ENCODE data around the gene KCNC1. TPM values are rescaled to one million over a fixed set of nuclear protein-coding genes. Genes with fewer than 3 reads are reported as not detected.

Gene KCNC1
- total and polyA plus RNA-seq, 2 of the 4 experiments (the other 2 are of a cell fraction) = 0.03 TPM; not detected in 1

DNA sequence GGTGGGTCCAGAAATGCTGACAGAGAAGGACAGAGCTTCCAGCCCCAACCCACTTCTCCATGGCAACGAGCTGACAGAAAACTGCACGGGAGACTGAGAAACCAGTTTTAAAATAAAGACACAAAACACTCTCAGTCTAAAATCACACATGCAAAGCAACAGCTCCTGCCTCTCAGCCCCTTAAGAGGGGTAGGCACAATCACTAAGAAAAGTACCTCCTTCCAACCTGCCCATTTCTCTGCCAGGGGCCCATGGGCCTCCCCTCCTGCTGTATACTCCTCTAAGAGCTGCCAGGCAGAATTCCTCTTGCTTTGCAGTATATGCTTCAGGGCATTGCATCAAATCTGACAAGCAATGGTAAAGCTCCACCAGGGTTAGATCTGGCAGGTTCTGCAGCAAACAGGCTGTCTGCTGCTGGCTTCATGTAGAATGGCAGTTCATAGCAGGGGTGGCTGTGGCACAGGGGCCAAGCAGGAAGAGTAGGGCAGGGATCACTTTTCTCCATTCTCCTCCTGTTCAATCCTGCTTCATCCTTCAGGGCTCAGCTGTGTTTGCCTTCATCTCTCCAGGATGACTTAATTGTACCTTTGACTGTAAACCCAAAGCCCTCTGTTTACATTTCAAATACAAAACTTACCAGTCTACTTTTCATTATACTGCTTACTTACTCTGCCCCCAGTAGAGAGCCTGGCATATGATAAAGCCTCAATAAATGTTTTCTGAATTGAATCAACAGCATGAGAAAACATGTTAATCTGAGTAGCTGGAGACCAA is 77.7 kb downstream of the KCNC1 start:
- Histone ChIP-seq H3K27me3 (ENCODE audit: control insufficient read depth, insufficient read depth, low read length) (no peaks in the 10 kb centered on the region), H3K14ac (replicated peaks; ENCODE audit: low read depth, low read length) (no peak overlapping the region), H3K27ac (ENCODE audit: insufficient read depth, low read length) (no peak overlapping the region), H2AK5ac (ENCODE audit: low read depth, low read length) (no peak overlapping the region), H2BK15ac (ENCODE audit: low read depth, low read length) (no peak overlapping the region), H4K91ac (ENCODE audit: insufficient read depth, low read depth, low read length) (no peak overlapping the region), H3K18ac (ENCODE audit: low read depth, low read length) (no peak overlapping the region), H3K4me3 (ENCODE audit: insufficient read depth, low read depth, low read length) (no peak overlapping the region), H3K9me3 (ENCODE audit: control insufficient read depth, insufficient read depth, low read length) (no peaks in the 10 kb centered on the region), H4K8ac (ENCODE audit: low read depth in 2 of 2, low read length in 2 of 2) (no peak overlapping the region), H3K4me1 (ENCODE audit: control insufficient read depth, insufficient read depth, low read length) (peaks cover 18% of the 10 kb centered on the region), H3K23ac (ENCODE audit: low read depth, low read length) (no peak overlapping the region), H3K9me1 (ENCODE audit: insufficient read depth, low read length) (peaks cover 6% of the 10 kb centered on the region; the same call in 1 of the 2 replicates), H2BK5ac (ENCODE audit: low read depth, low read length, poor library complexity, severe bottlenecking) (no peak overlapping the region), H3K4ac (ENCODE audit: low read depth, low read length) (no peak overlapping the region), H4K20me1 (ENCODE audit: insufficient read depth, low read length) (no peaks in the 10 kb centered on the region), H3K4me2 (ENCODE audit: low read depth, low read length) (no peak overlapping the region), H4K5ac (ENCODE audit: low read depth, low read length) (no peak overlapping the region), H2AK9ac (replicated peaks; ENCODE audit: low read depth, low read length, poor library complexity) (no peak overlapping the region), H2BK20ac (ENCODE audit: low read depth, low read length) (no peak overlapping the region), H3K56ac (ENCODE audit: extremely low read depth, insufficient read depth, low read length) (no peak overlapping the region), H2AFZ (replicated peaks; ENCODE audit: low read length, poor library complexity) (no peak overlapping the region), H3K9ac (ENCODE audit: low read depth, low read length) (no peak overlapping the region), H3K79me1 (ENCODE audit: low read depth in 1 of 2, low read length in 2 of 2) (no peaks in the 10 kb centered on the region), H2BK120ac (ENCODE audit: low read depth, low read length) (no peak overlapping the region), H3K36me3 (ENCODE audit: control insufficient read depth, insufficient read depth, low read length) (no peaks in the 10 kb centered on the region)
- no TSS peak for BruUV-seq (replicated peaks)
- DNase-seq (no peak), ATAC-seq (ENCODE audit: low read depth) (peak; percentile 40)
- dilution Hi-C loops (cut with HindIII; ENCODE audit: low sequenced_read_pairs, unreplicated experiment) (no loop called here), intact Hi-C loops (cut with micrococcal nuclease) (no loop called here), in situ Hi-C loops (cut with MboI; ENCODE audit: low sequenced_read_pairs) (no loop called here)
- ChIA-PET CTCF (interaction anchor here (2.3 kb wide), 1 partner anchor 161 kb away, joined by 5 read pairs; no protein-coding TSS in a partner anchor), POLR2A (ENCODE audit: unreplicated experiment) (no interaction called here)
- 50% methylated on average over 2 of the region's 2 CpGs; no CpG with 5 or more reads in 1 of the 2 experiments for WGBS, 2 experiments (ENCODE audit: extremely low coverage in 2 of 2, insufficient read length in 1 of 2)
- no peak for TF ChIP-seq MAZ (IDR thresholded peaks at IDR 0.05; ENCODE audit: borderline replicate concordance, low read depth, low read length)
- TF ChIP-seq BHLHE40 (IDR thresholded peaks at IDR 0.05; ENCODE audit: low read depth, low read length) = no peak
- no peak for TF ChIP-seq POLR2A (IDR thresholded peaks at IDR 0.05; ENCODE audit: low read depth, low read length)
- no peak for TF ChIP-seq MAFK (IDR thresholded peaks at IDR 0.05; ENCODE audit: low read depth, low read length)
- no peak for TF ChIP-seq FOS (IDR thresholded peaks at IDR 0.05; ENCODE audit: low read depth, low read length)
- TF ChIP-seq, protein P1, sequence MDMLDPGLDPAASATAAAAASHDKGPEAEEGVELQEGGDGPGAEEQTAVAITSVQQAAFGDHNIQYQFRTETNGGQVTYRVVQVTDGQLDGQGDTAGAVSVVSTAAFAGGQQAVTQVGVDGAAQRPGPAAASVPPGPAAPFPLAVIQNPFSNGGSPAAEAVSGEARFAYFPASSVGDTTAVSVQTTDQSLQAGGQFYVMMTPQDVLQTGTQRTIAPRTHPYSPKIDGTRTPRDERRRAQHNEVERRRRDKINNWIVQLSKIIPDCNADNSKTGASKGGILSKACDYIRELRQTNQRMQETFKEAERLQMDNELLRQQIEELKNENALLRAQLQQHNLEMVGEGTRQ (IDR thresholded peaks at IDR 0.05; ENCODE audit: low read depth, low read length) = no peak
- no peak for TF ChIP-seq ELK1 (IDR thresholded peaks at IDR 0.05; ENCODE audit: borderline replicate concordance, low read depth, low read length)
